ENCODE measurements around the gene SNAPC4. TPM values are rescaled to one million over a fixed set of nuclear protein-coding genes. Genes with fewer than 3 reads are reported as not detected.
"Not testable (repeated sequence)": the region's sequence is repeated elsewhere in the genome, so short reads cannot be mapped to it uniquely, and the experiment has no call there.

The SNAPC4 gene
- total RNA-seq, 1 experiment from 2014 or later = 24.8 TPM

- CTCF ChIA-PET = interaction anchor here (1.5 kb wide), 1 partner anchor 29 kb away, joined by 3 read pairs; no protein-coding TSS in a partner anchor
- Histone ChIP-seq H3K27ac (ENCODE audit: low read depth, low read length, poor library complexity, severe bottlenecking) (no peak overlapping the region), H3K27me3 (replicated peaks; ENCODE audit: insufficient read depth, low read depth, low read length, poor library complexity) (no peaks in the 10 kb centered on the region), H3K36me3 (ENCODE audit: insufficient read depth, low read length, poor library complexity, severe bottlenecking) (peaks cover 27% of the 10 kb centered on the region), H3K9me3 (ENCODE audit: low read depth, low read length, poor library complexity, severe bottlenecking) (no peaks in the 10 kb centered on the region), H3K4me1 (ENCODE audit: insufficient read depth, low read length, poor library complexity, severe bottlenecking) (peaks cover 5% of the 10 kb centered on the region), H3K4me3 (ENCODE audit: low read depth, low read length, poor library complexity, severe bottlenecking) (no peak overlapping the region)
- POLR2A ChIA-PET (ENCODE audit: low non-redundant PET) = interaction anchor here (0.6 kb wide), 1 partner anchor 494 kb away, joined by 4 read pairs; no protein-coding TSS in a partner anchor
- DNase-seq (ENCODE audit: low spot score) = no peak
- BruUV-seq (replicated peaks) = no TSS peak
- intact Hi-C loops (cut with micrococcal nuclease; ENCODE audit: unreplicated experiment) = no loop called here
- TF ChIP-seq, protein P1, sequence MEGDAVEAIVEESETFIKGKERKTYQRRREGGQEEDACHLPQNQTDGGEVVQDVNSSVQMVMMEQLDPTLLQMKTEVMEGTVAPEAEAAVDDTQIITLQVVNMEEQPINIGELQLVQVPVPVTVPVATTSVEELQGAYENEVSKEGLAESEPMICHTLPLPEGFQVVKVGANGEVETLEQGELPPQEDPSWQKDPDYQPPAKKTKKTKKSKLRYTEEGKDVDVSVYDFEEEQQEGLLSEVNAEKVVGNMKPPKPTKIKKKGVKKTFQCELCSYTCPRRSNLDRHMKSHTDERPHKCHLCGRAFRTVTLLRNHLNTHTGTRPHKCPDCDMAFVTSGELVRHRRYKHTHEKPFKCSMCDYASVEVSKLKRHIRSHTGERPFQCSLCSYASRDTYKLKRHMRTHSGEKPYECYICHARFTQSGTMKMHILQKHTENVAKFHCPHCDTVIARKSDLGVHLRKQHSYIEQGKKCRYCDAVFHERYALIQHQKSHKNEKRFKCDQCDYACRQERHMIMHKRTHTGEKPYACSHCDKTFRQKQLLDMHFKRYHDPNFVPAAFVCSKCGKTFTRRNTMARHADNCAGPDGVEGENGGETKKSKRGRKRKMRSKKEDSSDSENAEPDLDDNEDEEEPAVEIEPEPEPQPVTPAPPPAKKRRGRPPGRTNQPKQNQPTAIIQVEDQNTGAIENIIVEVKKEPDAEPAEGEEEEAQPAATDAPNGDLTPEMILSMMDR (conservative IDR thresholded peaks at IDR 0.05; ENCODE audit: low read depth, low read length) = no peak
- TF ChIP-seq EZH2 (IDR thresholded peaks at IDR 0.05; ENCODE audit: borderline replicate concordance, low read depth, low read length, poor library complexity, severe bottlenecking) = no peak
Observed at GRCh38 chr9:136429683-136430491, 29.9 kb upstream of the SNAPC4 start.

DNA sequence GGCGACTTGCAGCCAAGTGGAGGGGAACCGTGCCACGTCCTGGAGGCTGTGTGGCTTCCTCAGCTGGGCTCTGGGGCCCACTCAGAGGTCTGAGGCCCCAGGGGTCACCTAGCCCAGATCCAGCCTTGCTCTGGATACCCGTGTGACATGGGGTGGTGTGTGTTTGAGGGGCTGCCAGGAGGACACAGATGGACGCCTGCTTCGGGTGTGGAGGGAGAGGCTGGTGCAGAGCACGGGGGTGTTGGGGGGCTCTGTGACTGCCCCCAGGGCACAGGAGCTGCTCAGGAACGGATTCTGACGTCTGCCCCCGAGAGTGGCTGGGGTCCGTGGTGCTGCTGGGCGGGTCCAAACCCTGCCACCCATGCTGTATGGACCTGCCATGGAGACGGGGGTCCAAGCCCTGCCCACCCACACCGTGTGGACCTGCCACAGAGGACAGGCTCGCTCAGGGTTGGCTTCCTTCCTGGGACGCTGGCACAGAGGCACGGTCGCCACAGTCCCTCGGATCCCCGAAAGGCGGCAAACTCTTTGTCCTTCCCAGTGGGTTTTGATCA is 29.2 kb upstream of the SNAPC4 start:
- no peak for DNase-seq (ENCODE audit: low spot score)
- Histone ChIP-seq H3K27me3 (replicated peaks; ENCODE audit: insufficient read depth, low read depth, low read length, poor library complexity) (no peaks in the 10 kb centered on the region), H3K27ac (ENCODE audit: low read depth, low read length, poor library complexity, severe bottlenecking) (no peak overlapping the region), H3K36me3 (ENCODE audit: insufficient read depth, low read length, poor library complexity, severe bottlenecking) (peaks cover 32% of the 10 kb centered on the region), H3K4me1 (ENCODE audit: insufficient read depth, low read length, poor library complexity, severe bottlenecking) (peaks cover 5% of the 10 kb centered on the region), H3K4me3 (ENCODE audit: low read depth, low read length, poor library complexity, severe bottlenecking) (no peak overlapping the region), H3K9me3 (ENCODE audit: low read depth, low read length, poor library complexity, severe bottlenecking) (no peaks in the 10 kb centered on the region)
- ChIA-PET CTCF (no interaction called here), POLR2A (ENCODE audit: low non-redundant PET) (no interaction called here)
- TSS peak; percentile 55 for BruUV-seq (replicated peaks)
- intact Hi-C loops (cut with micrococcal nuclease; ENCODE audit: unreplicated experiment) = no loop called here
- no peak for TF ChIP-seq EZH2 (IDR thresholded peaks at IDR 0.05; ENCODE audit: borderline replicate concordance, low read depth, low read length, poor library complexity, severe bottlenecking)
- TF ChIP-seq, protein P1 (conservative IDR thresholded peaks at IDR 0.05; ENCODE audit: low read depth, low read length) = no peak

DNA sequence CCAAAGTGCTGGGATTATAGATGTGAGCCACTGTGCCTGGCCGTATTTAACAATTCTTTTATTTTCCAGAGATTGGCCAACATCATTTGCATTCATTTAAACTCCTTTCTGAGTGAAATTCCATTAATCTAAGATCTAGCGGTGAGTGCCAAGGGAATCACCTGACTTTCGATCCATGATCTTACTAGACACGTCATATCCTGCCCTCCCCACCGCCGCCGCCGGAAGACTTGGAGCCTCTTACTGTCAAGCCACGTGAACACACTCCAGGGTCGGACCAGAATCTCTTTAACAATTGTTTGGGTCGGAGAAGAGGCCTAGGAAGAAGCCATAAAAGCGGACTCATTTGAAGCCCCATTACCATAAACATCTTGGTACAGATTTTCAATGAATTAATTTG is 26.8 kb upstream of the SNAPC4 start:
- H3K4me3 ChIP-seq (ENCODE audit: low read depth, low read length, poor library complexity, severe bottlenecking) = no peak overlapping the region
- TF ChIP-seq, protein P1 (conservative IDR thresholded peaks at IDR 0.05; ENCODE audit: low read depth, low read length) = no peak
- TF ChIP-seq EZH2 (IDR thresholded peaks at IDR 0.05; ENCODE audit: borderline replicate concordance, low read depth, low read length, poor library complexity, severe bottlenecking) = no peak
- CTCF ChIA-PET = no interaction called here
- intact Hi-C loops (cut with micrococcal nuclease; ENCODE audit: unreplicated experiment) = no loop called here
- POLR2A ChIA-PET (ENCODE audit: low non-redundant PET) = no interaction called here
- peak overlapping the region; percentile 74 for H3K27ac ChIP-seq (ENCODE audit: low read depth, low read length, poor library complexity, severe bottlenecking)
- no peaks in the 10 kb centered on the region for H3K9me3 ChIP-seq (ENCODE audit: low read depth, low read length, poor library complexity, severe bottlenecking)
- no TSS peak for BruUV-seq (replicated peaks)
- H3K27me3 ChIP-seq (replicated peaks; ENCODE audit: insufficient read depth, low read depth, low read length, poor library complexity) = no peaks in the 10 kb centered on the region
- H3K4me1 ChIP-seq (ENCODE audit: insufficient read depth, low read length, poor library complexity, severe bottlenecking) = peaks cover 5% of the 10 kb centered on the region
- peaks cover 44% of the 10 kb centered on the region for H3K36me3 ChIP-seq (ENCODE audit: insufficient read depth, low read length, poor library complexity, severe bottlenecking)
- peak; percentile 77 for DNase-seq (ENCODE audit: low spot score)

DNA sequence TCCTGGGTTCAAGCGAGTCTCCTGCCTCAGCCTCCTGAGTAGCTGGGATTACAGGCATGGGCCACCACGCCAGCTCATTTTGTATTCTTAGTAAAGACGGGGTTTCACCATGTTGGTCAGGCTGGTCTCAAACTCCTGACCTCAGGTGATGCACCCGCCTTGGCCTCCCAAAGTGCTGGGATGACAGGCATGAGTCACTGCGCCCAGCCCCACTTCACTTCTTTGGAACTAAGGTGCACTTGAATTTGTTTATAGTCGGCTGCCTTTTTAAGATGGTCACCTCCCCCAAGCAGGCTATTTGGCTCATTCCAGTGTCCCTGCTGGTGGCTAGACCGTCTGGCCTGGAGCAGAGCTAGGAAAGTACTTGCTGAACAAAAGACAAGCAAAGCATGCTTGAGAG is 25.4 kb upstream of the SNAPC4 start:
- H3K4me3 ChIP-seq (ENCODE audit: low read depth, low read length, poor library complexity, severe bottlenecking); H3K9me3 ChIP-seq (ENCODE audit: low read depth, low read length, poor library complexity, severe bottlenecking); DNase-seq (ENCODE audit: low spot score); BruUV-seq (replicated peaks); H3K27me3 ChIP-seq (replicated peaks; ENCODE audit: insufficient read depth, low read depth, low read length, poor library complexity); H3K4me1 ChIP-seq (ENCODE audit: insufficient read depth, low read length, poor library complexity, severe bottlenecking); CTCF ChIA-PET; intact Hi-C loops (cut with micrococcal nuclease; ENCODE audit: unreplicated experiment); H3K27ac ChIP-seq (ENCODE audit: low read depth, low read length, poor library complexity, severe bottlenecking): not testable (repeated sequence)
- peaks cover 53% of the 10 kb centered on the region for H3K36me3 ChIP-seq (ENCODE audit: insufficient read depth, low read length, poor library complexity, severe bottlenecking)
- POLR2A ChIA-PET (ENCODE audit: low non-redundant PET) = interaction anchor here (0.7 kb wide), 1 partner anchor 20 kb away, joined by 4 read pairs; no protein-coding TSS in a partner anchor

All from A673 (cell line).